A673 (cell line): ENCODE data around the gene FUT3.

Experiments
- CTCF ChIP-seq: fragments of 300-800, 200-600 bp; sonication (generic); conservative IDR thresholded peaks from 2 replicates; pipeline ENCODE4 v1.5.1; 2017; ENCODE audit warnings: low read depth, mild to moderate bottlenecking, antibody characterized with exemption, low read length, moderate library complexity, mixed read lengths
- EZH2 ChIP-seq: fragments of 200-600 bp; sonication (generic); IDR thresholded peaks from 2 replicates; pipeline ENCODE4 v1.6.1; 2017; ENCODE audit warnings: borderline replicate concordance, low read depth, mild to moderate bottlenecking, mixed read lengths, antibody characterized with exemption, low read length; ENCODE audit not compliant: poor library complexity, severe bottlenecking

DNA sequence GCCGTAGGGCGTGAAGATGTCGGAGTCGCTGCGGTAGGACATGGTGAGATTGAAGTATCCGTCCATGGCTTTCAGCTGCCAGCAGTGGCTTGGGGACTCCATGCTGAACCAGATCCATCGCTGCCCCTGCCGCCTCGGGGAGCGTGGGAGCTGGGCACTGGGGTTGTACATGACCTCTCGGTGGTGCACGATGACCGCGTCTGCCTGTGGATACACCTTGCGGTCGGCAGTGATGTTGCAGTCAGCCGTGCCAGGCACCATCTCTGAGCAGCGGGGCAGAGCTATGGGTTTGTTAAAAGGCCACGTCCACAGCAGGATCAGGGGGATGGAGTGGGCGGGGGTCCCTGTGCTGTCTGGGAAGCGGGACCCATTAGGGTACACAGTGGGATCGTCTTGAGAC lies 19.2 kb downstream of the FUT3 start:
- TF ChIP-seq CTCF (no peak), EZH2 (no peak)
